Tibial nerve (tissue), 4 donors: ENCODE measurements around the gene DDX51. TPM values are rescaled to one million over a fixed set of nuclear protein-coding genes. Genes with fewer than 3 reads are reported as not detected.

Source experiments
- DNase-seq, 2 donors: peaks; one replicate each; pipeline ENCODE4 v3.0.0-alpha.2; 2019; ENCODE audit warnings: low spot score in 2 of 2
- H3K27ac ChIP-seq, 4 donors: fragments of 200-600 bp; sonication (generic) in 3 of 4; one replicate each; pipeline ENCODE4 v1.5.1; 2017 to 2019; ENCODE audit warnings: mild to moderate bottlenecking in 1 of 4
- H3K27me3 ChIP-seq, 2 donors: fragments of 200-600 bp; sonication (generic) in 1 of 2; one replicate each; pipeline versions ENCODE4 v1.5.1 to v1.6.0; 2017 to 2019
- H3K36me3 ChIP-seq, 3 donors: fragments of 200-600 bp; sonication (generic); one replicate each; pipeline ENCODE4 v1.5.1; 2018 to 2019
- H3K4me1 ChIP-seq, 4 donors: fragments of 200-600 bp; sonication (generic) in 3 of 4; one replicate each; pipeline ENCODE4 v1.5.1; 2017 to 2019
- H3K4me3 ChIP-seq, 4 donors: fragments of 200-600 bp; sonication (generic) in 3 of 4; one replicate each; pipeline ENCODE4 v1.5.1; 2017 to 2019; ENCODE audit warnings: mild to moderate bottlenecking in 1 of 4, moderate library complexity in 1 of 4
- H3K9me3 ChIP-seq, 4 donors: fragments of 200-600 bp; sonication (generic) in 3 of 4; one replicate each; pipeline ENCODE4 v1.5.1; 2017 to 2019
- EP300 ChIP-seq, 2 donors: sonication (generic); formaldehyde crosslinking; IDR thresholded peaks; one replicate each; pipeline ENCODE4 v1.6.1; 2017; ENCODE audit warnings: antibody characterized with exemption in 2 of 2, mild to moderate bottlenecking in 1 of 2
- POLR2A ChIP-seq, 2 donors: fragments of 450-650 bp; IDR thresholded peaks; one replicate each; pipeline ENCODE4 v1.6.1; 2017; ENCODE audit warnings: antibody characterized with exemption in 2 of 2, mild to moderate bottlenecking in 2 of 2, moderate library complexity in 2 of 2
- WGBS, 2 donors: methylation state at CpG; one replicate each; pipeline ENCODE4 v1.1.5; 2018; 5-methylcytosine and 5-hydroxymethylcytosine counted together
- total RNA-seq, 4 donors: library from RNA; depleted of rRNA; stranded (reverse); fragments of >200 nt; gene quantifications; one replicate each; pipeline ENCODE4 v1.1.0, GENCODE V29; 2016
- TF ChIP-seq, protein P1 (sequence below), 5 experiments: fragments of 200-600 bp in 3 of 5; fragments of 450-650 bp in 2 of 5; sonication (generic) in 3 of 5; IDR thresholded peaks; one replicate each; pipeline ENCODE4 v1.5.1; 2016 to 2019; ENCODE audit warnings: antibody characterized with exemption in 5 of 5, mild to moderate bottlenecking in 3 of 5, moderate library complexity in 2 of 5

Gene DDX51
- total RNA-seq, 4 donors from 2014 or later = 15.5 to 43.8 (median 28.7) TPM

DNA sequence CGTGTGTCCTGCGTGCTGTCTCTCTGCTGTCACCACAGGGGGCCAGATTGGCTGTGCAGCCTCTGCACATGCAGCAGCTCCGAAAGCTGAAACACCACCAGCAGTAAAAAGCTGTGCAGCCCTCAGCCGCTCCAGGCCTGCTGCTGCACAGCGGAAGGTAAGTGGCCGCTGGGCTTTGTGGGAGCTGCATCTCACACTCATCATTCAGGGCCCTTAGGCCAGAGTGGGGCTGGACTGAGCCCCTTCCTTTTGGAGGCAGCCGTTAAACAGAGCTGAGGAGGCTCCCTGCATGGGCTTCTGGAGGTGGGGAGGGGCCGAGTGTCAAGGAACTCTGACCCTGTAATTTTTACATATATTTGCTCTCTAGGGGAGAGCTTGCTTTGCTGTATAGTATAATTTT is 17.1 kb downstream of the DDX51 start:
- no peak for TF ChIP-seq POLR2A (IDR thresholded peaks at IDR 0.05)
- TF ChIP-seq, protein P1, sequence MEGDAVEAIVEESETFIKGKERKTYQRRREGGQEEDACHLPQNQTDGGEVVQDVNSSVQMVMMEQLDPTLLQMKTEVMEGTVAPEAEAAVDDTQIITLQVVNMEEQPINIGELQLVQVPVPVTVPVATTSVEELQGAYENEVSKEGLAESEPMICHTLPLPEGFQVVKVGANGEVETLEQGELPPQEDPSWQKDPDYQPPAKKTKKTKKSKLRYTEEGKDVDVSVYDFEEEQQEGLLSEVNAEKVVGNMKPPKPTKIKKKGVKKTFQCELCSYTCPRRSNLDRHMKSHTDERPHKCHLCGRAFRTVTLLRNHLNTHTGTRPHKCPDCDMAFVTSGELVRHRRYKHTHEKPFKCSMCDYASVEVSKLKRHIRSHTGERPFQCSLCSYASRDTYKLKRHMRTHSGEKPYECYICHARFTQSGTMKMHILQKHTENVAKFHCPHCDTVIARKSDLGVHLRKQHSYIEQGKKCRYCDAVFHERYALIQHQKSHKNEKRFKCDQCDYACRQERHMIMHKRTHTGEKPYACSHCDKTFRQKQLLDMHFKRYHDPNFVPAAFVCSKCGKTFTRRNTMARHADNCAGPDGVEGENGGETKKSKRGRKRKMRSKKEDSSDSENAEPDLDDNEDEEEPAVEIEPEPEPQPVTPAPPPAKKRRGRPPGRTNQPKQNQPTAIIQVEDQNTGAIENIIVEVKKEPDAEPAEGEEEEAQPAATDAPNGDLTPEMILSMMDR (IDR thresholded peaks at IDR 0.05) = no peak
- no peak for TF ChIP-seq EP300 (IDR thresholded peaks at IDR 0.05)
- no peak overlapping the region for H3K4me3 ChIP-seq
- WGBS, 2 donors = 97 to 99% methylated on average over 6 to 8 of the region's 8 CpGs
- no peaks in the 10 kb centered on the region for H3K4me1 ChIP-seq
- H3K27ac ChIP-seq = no peak overlapping the region
- H3K27me3 ChIP-seq = no peaks in the 10 kb centered on the region
- DNase-seq = no peak
- H3K36me3 ChIP-seq = peaks cover 0 to 77% (median 14%) of the 10 kb centered on the region in 3 donors
- peaks cover 0 to 11% (median 0%) of the 10 kb centered on the region in 4 donors for H3K9me3 ChIP-seq

DNA sequence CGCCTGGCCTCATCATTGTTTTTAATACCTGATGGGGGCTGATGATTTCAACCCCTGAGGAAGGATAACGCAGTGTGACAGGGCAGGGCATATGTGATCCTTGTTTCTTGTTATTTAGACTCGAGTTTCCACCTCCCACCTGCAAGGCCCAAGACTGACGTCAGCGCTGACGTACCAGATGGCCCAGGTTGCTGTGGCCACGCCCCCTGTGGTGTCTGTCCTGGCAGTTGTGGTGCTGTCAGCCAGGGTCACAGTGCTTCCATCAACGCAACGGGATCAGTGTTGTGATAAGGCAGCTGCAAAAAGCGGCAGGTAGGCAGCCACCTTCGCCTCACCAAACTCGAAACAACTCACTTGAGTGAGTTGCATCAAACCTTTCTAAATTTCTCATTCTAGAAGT is 18.4 kb downstream of the DDX51 start:
- H3K27ac ChIP-seq = no peak overlapping the region
- peaks cover 0 to 11% (median 0%) of the 10 kb centered on the region in 4 donors for H3K9me3 ChIP-seq
- no peak overlapping the region for H3K4me3 ChIP-seq
- TF ChIP-seq, protein P1 (IDR thresholded peaks at IDR 0.05) = no peak
- TF ChIP-seq EP300 (IDR thresholded peaks at IDR 0.05) = no peak
- H3K4me1 ChIP-seq = no peaks in the 10 kb centered on the region
- H3K36me3 ChIP-seq = peaks cover 0 to 90% (median 14%) of the 10 kb centered on the region in 3 donors
- H3K27me3 ChIP-seq = no peaks in the 10 kb centered on the region
- 94 to 96% methylated on average over 12 of the region's 12 CpGs for WGBS, 2 donors
- DNase-seq = no peak

DNA sequence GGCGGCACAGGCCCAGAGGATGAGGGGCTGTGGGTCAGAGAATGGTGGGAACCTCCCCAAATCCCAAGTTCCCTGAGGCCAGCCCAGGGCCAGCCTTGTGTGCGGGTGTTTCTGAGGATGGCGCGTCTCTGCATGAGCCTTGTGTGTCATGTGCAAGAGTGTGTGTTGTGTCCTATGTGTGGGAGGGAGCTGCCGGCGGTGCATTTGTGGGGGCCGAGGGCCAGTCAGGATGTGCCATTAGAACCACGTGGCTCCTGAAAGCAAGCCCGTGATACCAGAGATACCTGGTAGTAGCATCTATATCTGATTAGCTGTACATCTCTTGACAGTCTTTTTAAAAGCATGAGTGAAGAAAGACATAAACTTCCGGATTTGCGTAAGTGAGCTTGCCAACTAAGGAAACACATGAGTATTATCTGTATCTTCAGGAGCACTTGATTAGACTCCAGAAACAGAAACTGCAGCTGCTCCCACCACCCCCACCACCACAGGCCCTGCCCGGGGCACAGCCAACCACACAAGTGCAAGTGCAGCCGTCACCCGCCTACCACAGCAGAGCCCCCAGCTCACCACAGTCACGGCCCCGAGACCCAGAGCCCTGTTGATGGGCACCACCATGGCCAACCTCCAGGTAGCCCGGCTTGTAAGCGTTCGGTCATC is 19.2 kb downstream of the DDX51 start:
- Histone ChIP-seq H3K27ac (no peak overlapping the region), H3K4me1 (no peaks in the 10 kb centered on the region), H3K9me3 (peaks cover 0 to 11% (median 0%) of the 10 kb centered on the region in 4 donors), H3K36me3 (peaks cover 0 to 98% (median 14%) of the 10 kb centered on the region in 3 donors), H3K4me3 (no peak overlapping the region), H3K27me3 (no peaks in the 10 kb centered on the region)
- TF ChIP-seq EP300 (IDR thresholded peaks at IDR 0.05) (no peak), POLR2A (IDR thresholded peaks at IDR 0.05) (no peak)
- TF ChIP-seq, protein P1 (IDR thresholded peaks at IDR 0.05) = no peak
- WGBS, 2 donors = 93 to 97% methylated on average over 19 of the region's 19 CpGs
- DNase-seq = no peak

DNA sequence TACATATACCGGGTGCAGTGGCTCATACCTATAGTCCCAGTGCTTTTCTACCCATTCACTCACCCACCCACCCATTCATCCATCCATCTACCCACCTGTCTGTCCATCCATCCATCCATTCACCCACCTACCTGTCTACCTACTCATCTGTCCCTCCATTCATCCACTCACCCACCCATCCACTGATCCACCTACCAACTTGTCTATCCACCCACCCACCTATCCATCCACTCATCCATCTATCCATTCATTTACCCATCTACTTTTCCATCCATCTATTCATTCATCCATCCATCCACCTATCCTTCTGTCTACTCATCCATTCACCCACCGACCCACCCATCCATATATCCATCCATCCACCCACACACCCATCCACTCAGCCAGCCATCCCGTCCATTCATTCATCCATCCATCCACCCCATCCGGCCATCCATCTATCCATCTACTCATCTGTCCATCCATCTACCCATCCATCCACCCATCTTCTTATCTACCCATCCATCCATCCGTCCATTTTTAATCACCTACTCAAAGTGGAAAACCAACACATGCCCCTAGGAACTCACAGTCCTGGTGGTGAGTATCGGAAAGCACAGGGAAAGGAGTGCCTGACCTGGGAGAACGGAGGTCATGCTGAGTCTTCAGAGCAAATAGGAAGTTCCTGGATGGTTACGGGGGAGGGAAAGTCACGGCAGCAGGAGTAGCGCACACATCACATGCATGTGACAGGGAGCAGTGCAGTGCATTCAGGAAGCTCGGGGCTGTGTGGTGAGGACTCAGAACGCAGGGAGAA is 20.0 kb downstream of the DDX51 start:
- H3K4me3 ChIP-seq = no peak overlapping the region
- 88 to 97% methylated on average over 12 of the region's 12 CpGs for WGBS, 2 donors
- no peaks in the 10 kb centered on the region for H3K4me1 ChIP-seq
- TF ChIP-seq EP300 (IDR thresholded peaks at IDR 0.05) = no peak
- TF ChIP-seq, protein P1 (IDR thresholded peaks at IDR 0.05) = no peak
- no peak for TF ChIP-seq POLR2A (IDR thresholded peaks at IDR 0.05)
- H3K27ac ChIP-seq = no peak overlapping the region
- peaks cover 0 to 98% (median 14%) of the 10 kb centered on the region in 3 donors for H3K36me3 ChIP-seq
- H3K9me3 ChIP-seq = peaks cover 0 to 11% (median 0%) of the 10 kb centered on the region in 4 donors
- no peak for DNase-seq
- H3K27me3 ChIP-seq = no peaks in the 10 kb centered on the region

DNA sequence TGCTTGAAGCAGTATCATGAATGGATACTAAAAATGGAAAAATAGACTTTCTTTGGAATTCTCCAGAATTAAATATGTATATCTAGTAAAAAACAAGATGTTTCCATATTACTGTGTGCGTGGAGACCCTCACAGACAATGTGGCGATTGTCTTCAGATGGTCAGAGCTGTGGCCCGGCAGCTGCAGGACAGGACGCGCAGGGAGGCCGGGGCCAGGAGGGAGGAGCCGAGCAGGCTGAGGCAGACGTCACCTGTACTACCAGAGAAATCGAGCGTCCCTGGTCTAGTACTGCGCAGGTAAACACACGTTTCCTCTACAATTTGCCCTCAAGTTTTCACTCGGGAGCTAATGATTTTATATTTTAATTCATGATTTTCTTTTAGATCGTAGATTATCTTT is 22.8 kb downstream of the DDX51 start:
- H3K36me3 ChIP-seq = peaks cover 0 to 97% (median 5%) of the 10 kb centered on the region in 3 donors
- H3K4me1 ChIP-seq = no peaks in the 10 kb centered on the region
- no peak for TF ChIP-seq EP300 (IDR thresholded peaks at IDR 0.05)
- TF ChIP-seq, protein P1 (IDR thresholded peaks at IDR 0.05) = no peak
- no peak for DNase-seq
- 76 to 80% methylated on average over 14 of the region's 14 CpGs for WGBS, 2 donors
- H3K27me3 ChIP-seq = no peaks in the 10 kb centered on the region
- H3K9me3 ChIP-seq = no peaks in the 10 kb centered on the region
- H3K4me3 ChIP-seq = no peak overlapping the region
- H3K27ac ChIP-seq = no peak overlapping the region
